ENCODE data around the gene KSR1.

GRCh38 chr17:27413315-27413714 is 42.9 kb upstream of the KSR1 start:
- TF ChIP-seq CTCF (IDR thresholded peaks at IDR 0.05) = no peak
- no peak for TF ChIP-seq POLR2AphosphoS5 (IDR thresholded peaks at IDR 0.05)
